Measurements from ENCODE around the gene PGGHG.

- TF ChIP-seq RAD21 (IDR thresholded peaks at IDR 0.05; ENCODE audit: low read depth): no peak
- TF ChIP-seq FOXM1 (IDR thresholded peaks at IDR 0.05; ENCODE audit: borderline replicate concordance, low read depth): no peak
- TF ChIP-seq YY1 (IDR thresholded peaks at IDR 0.05; ENCODE audit: low read depth): no peak
- TF ChIP-seq TEAD4 (IDR thresholded peaks at IDR 0.05): no peak
- TF ChIP-seq EP300 (IDR thresholded peaks at IDR 0.05; ENCODE audit: borderline replicate concordance): no peak
- TF ChIP-seq CREB1 (IDR thresholded peaks at IDR 0.05; ENCODE audit: low read depth): no peak
- no peak for TF ChIP-seq REST (IDR thresholded peaks at IDR 0.05; ENCODE audit: low read depth)
- no peak for TF ChIP-seq ZBTB7A (IDR thresholded peaks at IDR 0.05; ENCODE audit: low read depth)
- TF ChIP-seq USF1 (IDR thresholded peaks at IDR 0.05): no peak
- no peak for TF ChIP-seq NFIC (IDR thresholded peaks at IDR 0.05)
- no peak for TF ChIP-seq MAX (IDR thresholded peaks at IDR 0.05)
- no peak for TF ChIP-seq CEBPB (IDR thresholded peaks at IDR 0.05)
- TF ChIP-seq TAF1 (IDR thresholded peaks at IDR 0.05; ENCODE audit: low read depth): no peak
Observed at GRCh38 chr11:342328-342727, 53.4 kb downstream of the PGGHG start.
